Stimulated activated CD8-positive, alpha-beta memory T cell treated with anti-CD3 and anti-CD28 coated beads, Interleukin-15, amount 100 ng/mL, for 48 hours (primary cell): ENCODE results near the gene TM4SF18.

Experiments used
- DNase-seq, 2 donors: peaks; one replicate each; pipeline ENCODE4 v3.0.0-alpha.2; 2020; ENCODE audit warnings: low read depth in 2 of 2

TM4SF18 gene

DNA sequence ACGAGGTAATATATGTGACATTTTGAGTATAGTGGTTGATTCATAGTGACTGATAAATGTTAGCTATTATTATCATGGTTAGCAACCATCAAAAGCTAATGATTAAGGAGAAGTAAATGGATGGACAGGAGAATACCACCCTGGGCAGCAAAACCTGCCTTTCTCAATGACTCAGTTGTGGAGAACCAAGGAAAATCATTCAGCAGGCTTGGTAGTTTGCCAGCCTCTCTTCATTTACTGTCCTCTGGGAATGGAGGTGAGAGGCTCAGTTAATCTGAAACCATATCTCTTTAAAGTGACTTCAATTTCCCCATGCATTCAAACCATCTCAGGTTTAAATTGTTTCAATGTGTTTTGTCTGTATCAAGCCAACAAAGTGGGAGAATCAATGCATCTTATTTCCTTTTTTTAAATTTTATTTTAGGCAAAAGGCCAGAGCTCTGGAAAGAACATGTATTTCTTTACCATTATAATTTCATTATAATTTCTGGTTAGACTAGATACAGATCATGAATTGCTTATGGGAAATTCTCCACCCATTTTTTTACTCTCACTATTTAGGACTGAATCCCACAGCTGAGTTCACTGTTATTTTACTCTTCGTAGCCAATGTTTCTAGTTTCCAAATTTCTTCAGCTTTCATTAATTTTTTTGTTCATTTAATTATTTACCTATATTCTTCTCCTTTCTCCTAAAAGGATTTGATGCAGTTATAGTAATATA is 2.7 kb downstream of the TM4SF18 start:
- no peak for DNase-seq

DNA sequence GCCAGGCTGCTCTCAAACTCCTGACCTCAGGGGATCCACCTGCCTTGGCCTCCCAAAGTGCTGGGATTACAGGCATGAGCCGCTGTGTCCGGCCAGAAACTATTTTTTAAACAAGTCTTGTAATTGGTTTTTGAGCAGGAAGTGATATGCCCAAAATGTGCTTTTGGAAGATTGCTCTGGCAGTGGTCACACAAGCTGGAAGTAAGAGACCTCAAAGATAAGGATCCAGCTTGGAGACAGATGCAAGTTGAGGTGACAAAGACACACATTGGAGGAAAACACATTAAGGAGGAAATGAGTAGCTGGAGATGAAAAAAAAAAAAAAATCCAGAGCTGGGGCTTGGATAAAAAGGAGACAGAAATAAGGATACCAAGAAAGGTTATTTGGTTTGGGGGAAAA is 6.3 kb downstream of the TM4SF18 start:
- DNase-seq = no peak

DNA sequence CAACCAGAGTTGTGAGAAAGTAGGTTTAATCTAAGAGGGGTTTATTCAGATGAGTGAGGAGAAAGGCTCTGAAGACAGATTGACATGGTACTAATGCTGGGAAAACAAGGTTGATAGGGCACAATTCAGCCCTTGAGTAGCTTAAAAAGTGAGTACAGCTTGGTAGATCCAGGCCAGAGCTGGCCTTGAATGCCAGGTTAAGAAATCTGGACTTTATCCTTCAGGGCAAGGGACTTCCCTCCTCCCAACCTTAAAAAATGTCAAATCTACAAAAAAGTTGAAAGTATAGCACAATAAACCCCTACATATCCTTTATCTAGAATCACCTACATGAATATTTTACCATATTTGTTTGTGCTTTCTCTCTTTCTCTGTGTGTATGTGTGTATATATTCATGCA is 7.9 kb downstream of the TM4SF18 start:
- no peak for DNase-seq

GRCh38 chr3:149324332-149324731 is 9.1 kb downstream of the TM4SF18 start:
- DNase-seq = no peak

- no peak for DNase-seq
These were observed 11.8 kb downstream of the TM4SF18 start for GRCh38 chr3:149321640-149322039.

GRCh38 chr3:149321136-149321535 is 12.3 kb downstream of the TM4SF18 start:
- DNase-seq = no peak

DNA sequence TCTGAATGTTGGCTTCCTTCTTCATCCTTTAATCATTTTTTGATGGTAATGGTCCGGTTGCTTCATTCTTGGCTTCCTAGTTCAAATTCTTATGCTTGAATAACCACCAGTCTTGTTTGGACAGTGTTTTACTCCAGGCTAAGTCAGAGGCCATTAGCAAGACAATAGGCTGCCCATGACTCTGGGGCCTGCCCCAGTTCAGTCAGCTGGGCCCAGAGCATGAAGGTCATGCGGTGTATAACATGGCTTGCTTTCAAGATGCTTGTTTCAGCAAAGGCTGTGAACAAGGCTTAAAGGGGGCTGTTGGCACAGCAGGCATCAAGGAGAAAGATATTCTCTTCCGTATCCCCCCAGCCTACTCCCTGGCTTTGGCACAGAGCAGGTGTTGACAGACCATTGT is 13.7 kb downstream of the TM4SF18 start:
- no peak for DNase-seq

DNA sequence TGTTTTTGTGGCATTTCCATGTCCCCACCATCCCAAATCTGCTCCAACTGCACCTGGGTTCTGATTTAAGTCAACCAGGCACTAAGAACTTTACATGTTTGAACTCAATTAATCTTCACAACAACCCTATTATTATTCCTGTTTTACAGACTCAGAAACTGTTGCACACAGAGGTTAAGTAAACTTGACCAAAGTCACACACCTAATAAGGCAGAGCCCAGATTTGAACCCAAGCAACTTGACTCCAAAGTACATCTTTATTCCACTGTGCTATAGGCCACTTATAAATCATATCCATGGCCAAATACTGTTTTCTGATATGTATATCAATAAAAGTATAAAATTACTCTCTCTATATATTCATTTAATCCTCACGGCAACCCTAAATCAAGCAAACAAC is 16.4 kb downstream of the TM4SF18 start:
- no peak for DNase-seq

GRCh38 chr3:149316437-149316836 is 17.0 kb downstream of the TM4SF18 start:
- DNase-seq = no peak

DNA sequence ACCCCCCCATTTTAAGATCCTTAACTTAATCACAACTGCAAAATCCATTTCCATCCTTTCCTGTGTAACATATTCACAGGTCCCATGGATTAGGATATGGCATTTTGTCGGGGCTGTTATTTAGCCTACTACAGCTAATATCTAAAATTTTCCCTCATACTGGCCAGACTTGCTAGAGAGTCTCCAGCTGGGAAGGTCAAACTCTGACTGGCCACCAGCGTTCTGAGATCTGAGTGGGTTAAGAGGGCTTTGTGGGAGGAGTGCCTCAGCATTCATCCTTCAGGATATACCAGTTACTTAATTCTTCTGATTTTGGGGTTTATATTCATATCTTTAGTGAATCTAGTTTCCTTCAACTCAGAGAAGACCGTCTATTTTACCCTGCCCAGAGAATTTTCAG is 17.7 kb downstream of the TM4SF18 start:
- DNase-seq = no peak

- DNase-seq = no peak
These were observed 18.4 kb downstream of the TM4SF18 start for GRCh38 chr3:149314807-149315578.

GRCh38 chr3:149313542-149313941 is 19.9 kb downstream of the TM4SF18 start:
- no peak for DNase-seq

DNA sequence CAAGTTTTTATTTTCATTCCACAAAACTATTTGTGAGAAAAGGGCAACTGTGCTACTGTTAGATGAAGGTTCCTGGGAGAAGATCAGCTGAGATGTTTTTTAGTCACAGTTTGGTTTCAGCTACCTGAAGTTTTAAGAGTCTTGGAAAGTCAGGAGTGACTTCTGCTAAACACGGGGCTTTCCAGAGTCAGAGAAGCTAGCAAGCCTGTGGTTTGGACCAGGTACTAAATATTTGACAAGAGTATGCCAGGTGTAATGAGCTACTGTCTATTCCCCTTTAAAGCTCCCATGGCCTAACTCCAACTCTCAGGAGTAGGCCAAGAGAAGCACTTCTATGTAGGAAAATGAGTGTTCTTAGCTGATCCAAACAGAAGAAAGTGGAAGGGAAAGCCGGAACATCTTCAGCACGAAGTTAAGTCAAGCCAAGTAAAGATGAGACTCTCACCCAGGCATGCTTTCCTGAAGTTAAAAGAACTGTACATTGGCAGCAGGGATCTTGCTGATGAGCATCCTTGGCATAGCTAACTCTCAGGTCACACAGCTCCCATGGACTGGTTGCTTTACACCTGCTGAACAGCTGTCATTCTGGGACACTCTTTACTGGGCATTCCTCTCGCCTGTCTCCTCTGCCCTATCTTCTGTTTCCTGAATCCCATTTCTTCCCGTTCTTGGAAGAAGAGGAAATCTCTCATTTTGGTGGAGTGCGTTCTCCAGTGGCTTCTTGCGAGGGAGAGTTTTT is 22.5 kb downstream of the TM4SF18 start:
- DNase-seq = no peak

- no peak for DNase-seq
These were observed 26.0 kb downstream of the TM4SF18 start for GRCh38 chr3:149307435-149307783.

- DNase-seq = no peak
These were observed 26.5 kb downstream of the TM4SF18 start for GRCh38 chr3:149306751-149307434.

DNA sequence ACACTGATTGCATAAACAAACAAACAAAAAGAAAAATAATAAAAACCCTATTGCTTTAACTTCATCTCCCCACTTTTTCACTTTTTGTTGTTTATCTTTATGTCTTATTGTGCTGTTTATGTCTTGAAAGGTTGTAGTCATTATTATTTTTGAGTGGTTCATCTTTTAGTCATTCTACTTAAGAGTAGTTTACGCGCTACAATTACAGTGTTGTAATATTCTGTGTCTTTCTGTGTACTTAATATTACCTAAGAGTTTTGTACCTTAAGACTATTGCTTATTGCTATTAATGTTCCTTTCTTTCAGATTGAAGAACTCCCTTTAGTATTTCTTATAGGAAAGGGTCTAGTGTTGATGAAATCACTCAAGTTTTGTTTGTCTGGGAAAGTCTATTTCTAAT is 28.1 kb downstream of the TM4SF18 start:
- DNase-seq = no peak

GRCh38 chr3:149299938-149300801 is 33.3 kb downstream of the TM4SF18 start:
- no peak for DNase-seq

- DNase-seq = no peak
These were observed 36.5 kb downstream of the TM4SF18 start for GRCh38 chr3:149296972-149297371.

DNA sequence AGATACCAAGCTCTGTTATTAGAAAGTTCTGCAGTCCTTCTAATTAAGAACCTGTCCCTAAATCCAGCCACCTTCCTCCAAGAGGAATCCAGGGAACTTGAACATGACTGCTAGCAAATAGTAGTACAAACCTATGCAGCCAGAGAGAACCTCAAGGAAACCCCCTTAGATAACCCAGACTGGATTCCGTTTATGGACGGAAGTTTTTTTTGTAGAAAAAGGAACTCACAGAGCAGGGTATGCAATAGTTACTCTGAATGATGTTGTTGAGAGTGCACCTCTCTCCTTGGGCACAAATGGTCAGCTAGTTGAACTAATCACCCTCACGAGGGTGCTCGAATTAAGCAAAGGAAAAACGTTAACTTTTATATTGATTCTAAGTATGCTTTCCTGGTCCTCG is 40.8 kb downstream of the TM4SF18 start:
- no peak for DNase-seq

- no peak for DNase-seq
These were observed 42.3 kb downstream of the TM4SF18 start for GRCh38 chr3:149291178-149291577.

DNA sequence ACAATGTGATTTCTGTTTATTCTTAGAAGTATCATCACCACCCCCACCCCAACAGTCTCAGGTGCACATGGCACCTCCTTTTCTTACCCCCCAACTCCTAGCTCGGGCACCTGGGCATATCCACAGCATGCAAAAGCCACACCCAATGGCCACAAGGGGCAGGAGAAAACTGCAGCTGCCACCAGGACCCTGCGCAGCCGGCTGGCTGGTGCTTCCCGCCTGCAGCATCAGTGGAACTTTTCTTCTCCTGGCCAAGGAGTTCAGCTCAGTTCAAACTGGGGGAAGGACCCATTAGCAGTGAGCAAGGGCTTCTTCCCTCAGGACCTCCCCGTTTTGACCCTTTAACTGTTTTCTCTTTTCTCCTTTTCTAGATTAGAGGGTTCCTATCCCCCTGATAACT is 44.8 kb downstream of the TM4SF18 start:
- DNase-seq = no peak
